HepG2 (cell line): ENCODE data around the gene NFKBIZ.

ENCODE experiments used
- DPF2 ChIP-seq: sonication (generic); formaldehyde crosslinking; IDR thresholded peaks from 2 replicates; pipeline ENCODE4 v1.4.0; 2020; ENCODE audit warnings: mild to moderate bottlenecking, low read depth, missing genetic modification reagents, borderline replicate concordance
- EP300 ChIP-seq, 3 experiments: sonication (generic) in 1 of 3; formaldehyde crosslinking in 1 of 3; IDR thresholded peaks; 2 replicates each; pipeline versions ENCODE4 v1.5.1 to v1.6.1; 2011 to 2020; ENCODE audit warnings: low read depth in 2 of 3, low read length in 2 of 3, borderline replicate concordance in 1 of 3, improper control_type of control experiment in 1 of 3, mild to moderate bottlenecking in 1 of 3, missing genetic modification reagents in 1 of 3, moderate library complexity in 1 of 3
- SAP130 ChIP-seq: IDR thresholded peaks from 2 replicates; pipeline ENCODE4 v1.6.1; 2016; ENCODE audit warnings: low read depth
- TCF12 ChIP-seq, 2 experiments: fragments of 450-650 bp in 1 of 2; sonication (generic) in 1 of 2; formaldehyde crosslinking in 1 of 2; IDR thresholded peaks; 2 replicates each; pipeline versions ENCODE4 v1.6.1 to v1.8.0; 2017 to 2022; ENCODE audit warnings: antibody characterized with exemption in 1 of 2, mild to moderate bottlenecking in 1 of 2, missing genetic modification reagents in 1 of 2, moderate library complexity in 1 of 2
- ZSCAN30 ChIP-seq: sonication (generic); formaldehyde crosslinking; IDR thresholded peaks from 2 replicates; pipeline ENCODE4 v1.5.0; 2020; ENCODE audit warnings: mild to moderate bottlenecking, missing genetic modification reagents
- TF ChIP-seq, protein P1 (sequence below): sonication (generic); formaldehyde crosslinking; IDR thresholded peaks from 2 replicates; pipeline ENCODE4 v1.8.1; 2023; ENCODE audit warnings: mild to moderate bottlenecking, inconsistent platforms, moderate library complexity, missing genetic modification reagents, borderline replicate concordance
- TF ChIP-seq, protein P2 (sequence below): sonication (generic); IDR thresholded peaks from 2 replicates; pipeline ENCODE4 v1.6.1; 2016; ENCODE audit warnings: low read depth, borderline replicate concordance
- TF ChIP-seq, protein P3 (sequence below): sonication (generic); formaldehyde crosslinking; IDR thresholded peaks from 2 replicates; pipeline ENCODE4 v1.8.1; 2023; ENCODE audit warnings: missing genetic modification reagents, inconsistent platforms, borderline replicate concordance
- TF ChIP-seq, protein P4 (sequence below): IDR thresholded peaks from 2 replicates; pipeline ENCODE4 v1.6.1; 2016; ENCODE audit warnings: control low read depth

DNA sequence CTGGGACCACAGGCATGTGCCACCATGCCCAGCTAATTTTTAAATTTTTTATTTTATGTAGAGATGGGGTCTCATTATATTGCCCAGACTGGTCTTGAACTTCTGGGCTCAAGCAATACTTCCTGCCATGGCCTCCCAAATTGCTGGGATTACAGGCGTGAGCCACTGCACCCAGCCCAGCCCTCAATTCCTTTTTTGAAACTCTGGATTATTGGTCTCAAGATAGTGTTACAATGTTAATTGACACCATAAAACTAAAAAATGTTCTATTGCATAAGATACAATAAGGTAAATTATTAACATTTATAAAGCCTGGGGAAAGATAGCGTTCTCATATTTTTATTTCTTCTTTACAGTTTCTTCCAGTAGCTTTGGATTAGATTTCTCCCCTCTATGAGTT lies 3.9 kb upstream of the NFKBIZ start:
- TF ChIP-seq, protein P1, sequence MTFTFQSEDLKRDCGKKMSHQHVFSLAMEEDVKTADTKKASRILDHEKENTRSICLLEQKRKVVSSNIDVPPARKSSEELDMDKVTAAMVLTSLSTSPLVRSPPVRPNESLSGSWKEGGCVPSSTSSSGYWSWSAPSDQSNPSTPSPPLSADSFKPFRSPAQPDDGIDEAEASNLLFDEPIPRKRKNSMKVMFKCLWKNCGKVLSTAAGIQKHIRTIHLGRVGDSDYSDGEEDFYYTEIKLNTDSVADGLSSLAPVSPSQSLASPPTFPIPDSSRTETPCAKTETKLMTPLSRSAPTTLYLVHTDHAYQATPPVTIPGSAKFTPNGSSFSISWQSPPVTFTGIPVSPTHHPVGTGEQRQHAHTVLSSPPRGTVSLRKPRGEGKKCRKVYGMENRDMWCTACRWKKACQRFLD (CRISPR knock-in tag), result no peak
- no peak for TF ChIP-seq ZSCAN30 (CRISPR knock-in tag)
- TF ChIP-seq DPF2 (CRISPR knock-in tag), result no peak
- TF ChIP-seq TCF12 (IDR thresholded peaks at IDR 0.05), result no peak
- TF ChIP-seq TCF12 (CRISPR knock-in tag; IDR thresholded peaks at IDR 0.05), result no peak
- TF ChIP-seq SAP130 (CRISPR knock-in tag), result no peak
- TF ChIP-seq EP300 (IDR thresholded peaks at IDR 0.05; ENCODE audit: low read depth in 2 of 2, low read length in 2 of 2), result no peak
- TF ChIP-seq EP300 (CRISPR knock-in tag; IDR thresholded peaks at IDR 0.05; ENCODE audit: borderline replicate concordance), result no peak
- TF ChIP-seq, protein P2, sequence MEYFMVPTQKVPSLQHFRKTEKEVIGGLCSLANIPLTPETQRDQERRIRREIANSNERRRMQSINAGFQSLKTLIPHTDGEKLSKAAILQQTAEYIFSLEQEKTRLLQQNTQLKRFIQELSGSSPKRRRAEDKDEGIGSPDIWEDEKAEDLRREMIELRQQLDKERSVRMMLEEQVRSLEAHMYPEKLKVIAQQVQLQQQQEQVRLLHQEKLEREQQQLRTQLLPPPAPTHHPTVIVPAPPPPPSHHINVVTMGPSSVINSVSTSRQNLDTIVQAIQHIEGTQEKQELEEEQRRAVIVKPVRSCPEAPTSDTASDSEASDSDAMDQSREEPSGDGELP, result no peak
- TF ChIP-seq, protein P3, sequence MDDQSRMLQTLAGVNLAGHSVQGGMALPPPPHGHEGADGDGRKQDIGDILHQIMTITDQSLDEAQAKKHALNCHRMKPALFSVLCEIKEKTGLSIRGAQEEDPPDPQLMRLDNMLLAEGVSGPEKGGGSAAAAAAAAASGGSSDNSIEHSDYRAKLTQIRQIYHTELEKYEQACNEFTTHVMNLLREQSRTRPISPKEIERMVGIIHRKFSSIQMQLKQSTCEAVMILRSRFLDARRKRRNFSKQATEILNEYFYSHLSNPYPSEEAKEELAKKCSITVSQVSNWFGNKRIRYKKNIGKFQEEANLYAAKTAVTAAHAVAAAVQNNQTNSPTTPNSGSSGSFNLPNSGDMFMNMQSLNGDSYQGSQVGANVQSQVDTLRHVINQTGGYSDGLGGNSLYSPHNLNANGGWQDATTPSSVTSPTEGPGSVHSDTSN (CRISPR knock-in tag), result no peak
- TF ChIP-seq, protein P4, sequence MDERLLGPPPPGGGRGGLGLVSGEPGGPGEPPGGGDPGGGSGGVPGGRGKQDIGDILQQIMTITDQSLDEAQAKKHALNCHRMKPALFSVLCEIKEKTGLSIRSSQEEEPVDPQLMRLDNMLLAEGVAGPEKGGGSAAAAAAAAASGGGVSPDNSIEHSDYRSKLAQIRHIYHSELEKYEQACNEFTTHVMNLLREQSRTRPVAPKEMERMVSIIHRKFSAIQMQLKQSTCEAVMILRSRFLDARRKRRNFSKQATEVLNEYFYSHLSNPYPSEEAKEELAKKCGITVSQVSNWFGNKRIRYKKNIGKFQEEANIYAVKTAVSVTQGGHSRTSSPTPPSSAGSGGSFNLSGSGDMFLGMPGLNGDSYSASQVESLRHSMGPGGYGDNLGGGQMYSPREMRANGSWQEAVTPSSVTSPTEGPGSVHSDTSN (CRISPR knock-in tag), result no peak
